SK-N-SH treated with all-trans-retinoic acid at 6 μM for 48 hours (cell line): ENCODE data around the gene CCDC30.
"Not testable (repeated sequence)": the region's sequence is repeated elsewhere in the genome, so short reads cannot be mapped to it uniquely, and the experiment has no call there.

Experiments used
- ARNTL ChIP-seq: fragments of 450-650 bp; formaldehyde crosslinking; IDR thresholded peaks from 2 replicates; pipeline ENCODE4 v1.5.0; 2020; ENCODE audit warnings: low read depth, mild to moderate bottlenecking, moderate library complexity, borderline replicate concordance
- CREB5 ChIP-seq: fragments of 250-450 bp; sonication (Bioruptor Pico); IDR thresholded peaks from 2 replicates; pipeline ENCODE4 v1.5.1; 2020; ENCODE audit warnings: low read depth, mild to moderate bottlenecking, moderate library complexity
- CSRNP3 ChIP-seq: fragments of 250-450 bp; sonication (Bioruptor Pico); IDR thresholded peaks from 2 replicates; pipeline ENCODE4 v1.5.1; 2021; ENCODE audit warnings: mild to moderate bottlenecking, moderate library complexity
- GLIS3 ChIP-seq: fragments of 250-450 bp; sonication (Bioruptor Pico); IDR thresholded peaks from 2 replicates; pipeline ENCODE4 v1.5.0; 2020; ENCODE audit warnings: mild to moderate bottlenecking, moderate library complexity
- ISL1 ChIP-seq: fragments of 250-450 bp; sonication (Bioruptor Pico); IDR thresholded peaks from 2 replicates; pipeline ENCODE4 v2.1.2; 2022; ENCODE audit warnings: mild to moderate bottlenecking, moderate library complexity
- OSR1 ChIP-seq: fragments of 250-450 bp; sonication (Bioruptor Pico); IDR thresholded peaks from 2 replicates; pipeline ENCODE4 v1.8.0; 2022; ENCODE audit warnings: moderate library complexity, mild to moderate bottlenecking, inconsistent platforms
- PATZ1 ChIP-seq: fragments of 250-450 bp; sonication (Bioruptor Pico); IDR thresholded peaks from 2 replicates; pipeline ENCODE4 v1.8.0; 2020; ENCODE audit warnings: mild to moderate bottlenecking, moderate library complexity, borderline replicate concordance
- RARB ChIP-seq: fragments of 250-450 bp; sonication (Bioruptor Pico); IDR thresholded peaks from 2 replicates; pipeline ENCODE4 v1.8.0; 2021; ENCODE audit warnings: mild to moderate bottlenecking, moderate library complexity
- TCF4 ChIP-seq: fragments of 250-450 bp; sonication (Bioruptor Pico); IDR thresholded peaks from 2 replicates; pipeline ENCODE4 v1.8.0; 2021; ENCODE audit warnings: mild to moderate bottlenecking, moderate library complexity, borderline replicate concordance
- TOX ChIP-seq: fragments of 250-450 bp; sonication (Bioruptor Pico); IDR thresholded peaks from 2 replicates; pipeline ENCODE4 v1.8.0; 2021; ENCODE audit warnings: mild to moderate bottlenecking, moderate library complexity, borderline replicate concordance
- ZC3H10 ChIP-seq: fragments of 250-450 bp; sonication (Bioruptor Pico); IDR thresholded peaks from 2 replicates; pipeline ENCODE4 v1.5.1; 2021; ENCODE audit warnings: mild to moderate bottlenecking, moderate library complexity
- ZFP3 ChIP-seq: fragments of 250-450 bp; sonication (Bioruptor Pico); IDR thresholded peaks from 2 replicates; pipeline ENCODE4 v1.5.0; 2020; ENCODE audit warnings: mild to moderate bottlenecking, moderate library complexity
- ZFP30 ChIP-seq: fragments of 450-650 bp; formaldehyde crosslinking; IDR thresholded peaks from 2 replicates; pipeline ENCODE4 v1.5.0; 2022; ENCODE audit warnings: mild to moderate bottlenecking, moderate library complexity
- ZNF70 ChIP-seq: fragments of 450-650 bp; formaldehyde crosslinking; IDR thresholded peaks from 2 replicates; pipeline ENCODE4 v1.5.0; 2020; ENCODE audit warnings: mild to moderate bottlenecking, moderate library complexity

GRCh38 chr1:42621180-42621579, 158.1 kb downstream of the CCDC30 start:
- TF ChIP-seq ARNTL (CRISPR knock-in tag); CSRNP3 (CRISPR knock-in tag); RARB (CRISPR knock-in tag); ZC3H10; GLIS3 (CRISPR knock-in tag); ZFP30 (CRISPR knock-in tag); CREB5 (CRISPR knock-in tag); PATZ1 (CRISPR knock-in tag); ISL1; TOX (CRISPR knock-in tag); ZNF70 (CRISPR knock-in tag); OSR1; ZFP3 (CRISPR knock-in tag); TCF4: not testable (repeated sequence)
